22Rv1 (cell line): Measurements from ENCODE around the gene NHERF2.

Experiments
- H3K27ac ChIP-seq: fragments of 450-650 bp; 2 replicates; pipeline ENCODE4 v1.5.1; 2017
- CTCF ChIP-seq: fragments of 450-650 bp; IDR thresholded peaks from 2 replicates; pipeline ENCODE4 v1.5.1; 2017; ENCODE audit warnings: mild to moderate bottlenecking
- ZFX ChIP-seq: fragments of 450-650 bp; IDR thresholded peaks from 2 replicates; pipeline ENCODE4 v1.6.1; 2017; ENCODE audit warnings: antibody characterized with exemption, borderline replicate concordance

The NHERF2 gene

GRCh38 chr16:2056681-2057407 lies 30.1 kb downstream of the NHERF2 start:
- H3K27ac ChIP-seq = no peak overlapping the region
- TF ChIP-seq CTCF (no peak), ZFX (no peak)

- H3K27ac ChIP-seq = no peak overlapping the region
- TF ChIP-seq ZFX = no peak
Measured at GRCh38 chr16:2057438-2057837, 30.7 kb downstream of the NHERF2 start.

GRCh38 chr16:2058420-2058819 lies 31.7 kb downstream of the NHERF2 start:
- TF ChIP-seq ZFX (no peak), CTCF (no peak)
- H3K27ac ChIP-seq = no peak overlapping the region

- no peak for TF ChIP-seq ZFX
- TF ChIP-seq CTCF = no peak
- no peak overlapping the region for H3K27ac ChIP-seq
Measured at GRCh38 chr16:2058872-2059271, 32.2 kb downstream of the NHERF2 start.

- no peak for TF ChIP-seq ZFX
- no peak for TF ChIP-seq CTCF
Measured at GRCh38 chr16:2060346-2060745, 33.6 kb downstream of the NHERF2 start.

GRCh38 chr16:2061023-2061422 lies 34.3 kb downstream of the NHERF2 start:
- no peak overlapping the region for H3K27ac ChIP-seq
- no peak for TF ChIP-seq CTCF
- no peak for TF ChIP-seq ZFX

More at GRCh38 chr16:2060346-2060745, 33.6 kb downstream of the NHERF2 start:
- no peak overlapping the region for H3K27ac ChIP-seq

GRCh38 chr16:2061526-2061925 lies 34.8 kb downstream of the NHERF2 start:
- H3K27ac ChIP-seq = no peak overlapping the region
- TF ChIP-seq ZFX (no peak), CTCF (no peak)

GRCh38 chr16:2062801-2063200 lies 36.1 kb downstream of the NHERF2 start:
- TF ChIP-seq ZFX (no peak), CTCF (no peak)

More at GRCh38 chr16:2062801-2063200, 36.1 kb downstream of the NHERF2 start:
- H3K27ac ChIP-seq = no peak overlapping the region
